ENCODE data around the gene LANCL3.

GRCh38 chrX:37697169-37697760 lies 125.8 kb downstream of the LANCL3 start:
- TF ChIP-seq CTCF (IDR thresholded peaks at IDR 0.05; ENCODE audit: insufficient read depth, low read depth, low read length), result no peak
- no peak for TF ChIP-seq EZH2 (IDR thresholded peaks at IDR 0.05; ENCODE audit: insufficient read depth, low read length)
